Measurements from ENCODE around the gene MTX2.

MTX2 gene

DNA sequence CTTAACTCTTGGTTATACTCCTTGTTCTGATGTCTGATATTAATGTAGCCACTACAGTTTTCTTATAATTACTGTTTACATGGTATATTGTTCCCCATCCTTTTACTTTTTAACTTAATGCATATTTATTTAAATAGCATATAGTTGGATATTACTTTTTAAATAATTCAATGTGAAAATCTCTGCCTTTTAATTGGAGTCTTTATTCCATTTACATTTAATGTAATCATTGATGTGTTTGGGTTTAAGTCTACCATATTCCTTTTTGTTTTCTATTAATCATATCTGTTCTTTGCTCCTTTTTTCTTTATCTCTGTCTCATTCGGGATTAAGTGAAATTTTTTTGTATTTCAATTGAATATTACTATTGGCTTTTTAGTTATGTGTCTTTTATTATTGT lies 109.1 kb downstream of the MTX2 start:
- H3K9me3 ChIP-seq (replicated peaks in 1 of 11): peaks cover 18 to 31% (median 23%) of the 10 kb centered on the region in 11 experiments

DNA sequence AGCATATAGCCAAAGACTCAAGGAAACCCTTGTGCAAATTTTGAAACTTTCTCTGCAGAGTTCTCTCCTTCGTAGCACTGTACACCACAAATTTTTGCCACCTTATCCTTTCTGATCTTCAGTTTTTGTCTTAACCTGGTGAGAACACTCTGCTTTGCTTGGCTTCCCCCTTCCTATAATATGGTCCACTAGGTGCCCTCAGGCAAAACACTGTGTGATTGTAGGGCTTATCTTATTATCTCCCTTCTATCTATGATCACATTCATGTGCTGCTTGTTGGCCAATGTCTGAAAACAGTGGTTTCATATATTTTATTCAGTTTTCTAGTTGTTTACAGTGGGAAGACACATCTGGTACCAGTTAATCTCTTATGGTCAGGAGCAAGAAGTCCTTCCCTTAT lies 111.1 kb downstream of the MTX2 start:
- no peaks in the 10 kb centered on the region for H4K20me1 ChIP-seq
- no peak overlapping the region for H3K4me2 ChIP-seq
- no peaks in the 10 kb centered on the region for H3K4me1 ChIP-seq
- no peak overlapping the region for H3K27ac ChIP-seq
- no peak overlapping the region for H3K9ac ChIP-seq
- peaks cover 18 to 31% (median 23%) of the 10 kb centered on the region in 11 experiments for H3K9me3 ChIP-seq (replicated peaks in 1 of 11)
- TF ChIP-seq Cebpa-rat (IDR thresholded peaks at IDR 0.05): no peak
- H3K4me3 ChIP-seq: no peak overlapping the region
- H3K27me3 ChIP-seq: no peaks in the 10 kb centered on the region
- H3K36me3 ChIP-seq: no peaks in the 10 kb centered on the region

More for the DNA sequence above, 109.1 kb downstream of the MTX2 start:
- Histone ChIP-seq H3K4me3 (no peak overlapping the region), H3K9ac (no peak overlapping the region), H3K27me3 (no peaks in the 10 kb centered on the region), H4K20me1 (no peaks in the 10 kb centered on the region), H3K4me1 (no peaks in the 10 kb centered on the region), H3K27ac (no peak overlapping the region), H3K4me2 (no peak overlapping the region), H3K36me3 (no peaks in the 10 kb centered on the region)
- TF ChIP-seq Cebpa-rat (IDR thresholded peaks at IDR 0.05): no peak

DNA sequence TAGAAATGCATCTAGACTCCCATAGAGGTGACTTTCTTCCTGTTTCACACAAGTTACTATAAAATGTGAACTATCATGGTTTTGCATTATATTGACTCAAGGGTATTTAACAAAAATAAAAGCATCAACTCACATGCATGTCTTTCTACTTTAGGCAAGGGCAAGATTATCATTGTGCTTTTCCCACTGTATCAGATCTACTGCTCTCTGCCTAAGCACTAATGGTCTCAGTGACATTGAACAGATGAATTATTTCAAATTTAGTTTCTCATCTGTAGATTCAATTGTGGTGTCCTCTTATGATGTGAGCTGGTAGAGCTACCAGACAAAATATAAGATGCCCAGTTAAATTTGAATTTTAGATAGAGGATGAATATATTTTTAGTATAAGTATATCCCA lies 113.9 kb downstream of the MTX2 start:
- H4K20me1 ChIP-seq: no peaks in the 10 kb centered on the region
- TF ChIP-seq Cebpa-rat (IDR thresholded peaks at IDR 0.05): no peak
- H3K27ac ChIP-seq: no peak overlapping the region
- peaks cover 8 to 22% (median 14%) of the 10 kb centered on the region in 11 experiments for H3K9me3 ChIP-seq (replicated peaks in 1 of 11)
- H3K27me3 ChIP-seq: no peaks in the 10 kb centered on the region
- no peak overlapping the region for H3K4me2 ChIP-seq
- no peak overlapping the region for H3K9ac ChIP-seq
- H3K4me3 ChIP-seq: no peak overlapping the region
- no peaks in the 10 kb centered on the region for H3K36me3 ChIP-seq
- H3K4me1 ChIP-seq: no peaks in the 10 kb centered on the region

DNA sequence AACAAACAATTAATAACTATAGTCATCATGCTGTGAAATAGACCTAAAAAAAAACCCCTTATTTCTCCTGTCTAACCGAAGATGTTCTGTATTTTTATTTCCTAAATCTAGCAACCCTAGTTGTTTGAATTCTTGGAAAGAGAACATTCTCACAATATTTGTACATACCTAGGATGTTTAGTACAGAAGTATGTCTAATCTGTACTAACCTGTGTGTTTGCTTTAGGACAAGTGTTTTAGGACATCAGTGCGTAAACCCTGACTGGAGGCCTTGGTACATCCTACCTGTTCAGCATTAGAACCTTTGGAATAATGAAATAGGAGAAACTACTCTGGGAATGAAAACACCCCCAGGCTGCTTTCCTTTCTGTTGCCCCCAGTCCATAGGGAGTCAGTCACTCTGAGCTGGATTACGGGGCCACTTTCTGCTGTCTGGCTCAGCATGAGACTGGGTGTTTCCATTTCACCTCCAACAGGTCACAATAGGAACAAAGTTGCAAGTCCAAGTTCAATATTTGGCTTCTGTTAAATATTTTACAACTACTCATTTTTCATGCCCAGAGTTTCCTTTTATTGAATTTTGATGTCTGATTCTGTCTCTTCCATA lies 114.7 kb downstream of the MTX2 start:
- Histone ChIP-seq H3K36me3 (no peaks in the 10 kb centered on the region), H3K4me3 (no peak overlapping the region), H3K9me3 (replicated peaks in 1 of 11) (peaks cover 4 to 14% (median 6%) of the 10 kb centered on the region in 11 experiments; a peak in 17 of 22 replicates), H3K27ac (no peak overlapping the region), H4K20me1 (no peaks in the 10 kb centered on the region), H3K4me2 (no peak overlapping the region), H3K27me3 (no peaks in the 10 kb centered on the region), H3K4me1 (no peaks in the 10 kb centered on the region), H3K9ac (no peak overlapping the region)
- no peak for TF ChIP-seq Cebpa-rat (IDR thresholded peaks at IDR 0.05)

DNA sequence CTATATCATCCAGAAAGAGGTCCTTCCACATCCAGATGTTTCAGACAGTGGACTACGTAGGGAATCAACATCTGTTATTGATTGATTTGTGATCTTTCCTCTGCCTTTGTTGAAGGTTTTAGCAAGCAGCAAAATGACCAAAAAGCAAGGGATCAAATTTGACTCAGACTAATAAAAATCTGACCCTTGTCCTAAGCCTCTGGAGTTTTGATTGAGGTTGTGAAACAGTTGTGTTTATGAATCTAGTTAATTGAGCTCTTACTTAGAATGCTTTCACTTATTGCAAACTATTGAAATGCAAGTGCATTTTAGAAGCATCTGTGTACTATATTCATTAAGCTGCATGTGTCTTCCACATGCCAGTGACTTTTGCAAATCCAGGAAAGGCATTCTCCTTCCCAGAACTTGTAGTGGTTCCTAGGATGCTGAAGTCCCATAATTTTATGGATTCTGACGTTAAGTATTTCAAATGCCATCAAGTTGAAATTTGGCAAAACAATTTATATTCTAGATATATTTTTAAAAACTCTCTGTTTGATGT lies 116.0 kb downstream of the MTX2 start:
- H3K4me3 ChIP-seq: no peak overlapping the region
- no peak overlapping the region for H3K9ac ChIP-seq
- H3K4me2 ChIP-seq: no peak overlapping the region
- H4K20me1 ChIP-seq: no peaks in the 10 kb centered on the region
- no peaks in the 10 kb centered on the region for H3K36me3 ChIP-seq
- no peaks in the 10 kb centered on the region for H3K27me3 ChIP-seq
- TF ChIP-seq Cebpa-rat (IDR thresholded peaks at IDR 0.05): no peak
- H3K4me1 ChIP-seq: no peaks in the 10 kb centered on the region
- no peak overlapping the region for H3K27ac ChIP-seq
- H3K9me3 ChIP-seq (replicated peaks in 1 of 11): peaks cover 0 to 4% (median 0%) of the 10 kb centered on the region in 11 experiments; a peak in 2 of 22 replicates

DNA sequence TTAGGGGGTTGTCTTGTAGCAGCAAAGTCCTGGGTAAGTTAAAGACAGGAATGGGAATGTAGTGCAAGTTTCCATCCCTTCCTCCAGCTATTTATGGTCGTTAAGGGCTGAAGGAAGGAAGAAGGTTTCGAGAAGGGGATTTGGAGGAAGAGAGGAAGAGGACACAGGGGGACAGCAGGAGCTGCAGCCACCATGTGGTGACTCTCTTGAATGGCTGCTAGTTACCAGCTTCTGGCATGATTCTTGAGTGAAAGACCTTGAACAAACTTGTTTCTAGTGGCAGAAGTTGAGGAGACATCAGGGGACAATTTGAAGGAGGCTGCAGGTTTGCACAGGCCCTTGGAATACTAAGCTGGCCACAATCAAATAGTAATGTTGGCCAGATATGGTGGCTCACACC lies 116.6 kb downstream of the MTX2 start:
- H3K4me1 ChIP-seq: no peaks in the 10 kb centered on the region
- TF ChIP-seq Cebpa-rat (IDR thresholded peaks at IDR 0.05): no peak
- no peaks in the 10 kb centered on the region for H3K9me3 ChIP-seq (replicated peaks in 1 of 11)
- H3K36me3 ChIP-seq: no peaks in the 10 kb centered on the region
- H3K4me3 ChIP-seq: no peak overlapping the region
- no peak overlapping the region for H3K4me2 ChIP-seq
- H4K20me1 ChIP-seq: no peaks in the 10 kb centered on the region
- no peak overlapping the region for H3K27ac ChIP-seq
- no peaks in the 10 kb centered on the region for H3K27me3 ChIP-seq
- H3K9ac ChIP-seq: no peak overlapping the region

Measured in BLaER1 treated with 17β-estradiol and CSF1 and Interleukin-3, amounts not matched to agents 10 nM and 100 nM (cell line).